Measurements from ENCODE around the gene SLC25A28.
"Not testable (repeated sequence)": the region's sequence is repeated elsewhere in the genome, so short reads cannot be mapped to it uniquely, and the experiment has no call there.

SLC25A28 gene

GRCh38 chr10:99628923-99629624 lies 8.8 kb upstream of the SLC25A28 start:
- DNase-seq = no peak

GRCh38 chr10:99625124-99625523 lies 4.9 kb upstream of the SLC25A28 start:
- not testable (repeated sequence) for DNase-seq

DNA sequence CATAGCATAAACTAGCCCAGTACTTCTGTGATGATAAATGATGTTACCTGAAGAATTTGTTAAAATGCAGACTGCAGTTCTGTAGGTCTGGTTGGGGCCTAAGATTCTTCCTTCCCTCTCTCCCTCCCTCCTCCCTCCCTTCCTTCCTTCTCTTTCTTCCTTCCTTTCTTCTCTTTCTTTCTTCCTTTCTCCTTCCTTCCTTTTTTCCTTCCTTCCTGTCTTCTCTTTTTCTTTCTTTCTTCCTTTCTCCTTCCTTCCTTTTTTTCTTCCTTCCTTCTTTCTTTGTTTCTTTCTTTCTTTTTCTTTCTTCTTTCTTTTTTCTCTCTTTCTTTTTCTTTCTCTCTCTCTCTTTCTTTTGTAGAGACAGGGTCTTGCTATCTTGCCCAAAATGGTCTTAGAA lies 3.7 kb upstream of the SLC25A28 start:
- no peak for DNase-seq

DNA sequence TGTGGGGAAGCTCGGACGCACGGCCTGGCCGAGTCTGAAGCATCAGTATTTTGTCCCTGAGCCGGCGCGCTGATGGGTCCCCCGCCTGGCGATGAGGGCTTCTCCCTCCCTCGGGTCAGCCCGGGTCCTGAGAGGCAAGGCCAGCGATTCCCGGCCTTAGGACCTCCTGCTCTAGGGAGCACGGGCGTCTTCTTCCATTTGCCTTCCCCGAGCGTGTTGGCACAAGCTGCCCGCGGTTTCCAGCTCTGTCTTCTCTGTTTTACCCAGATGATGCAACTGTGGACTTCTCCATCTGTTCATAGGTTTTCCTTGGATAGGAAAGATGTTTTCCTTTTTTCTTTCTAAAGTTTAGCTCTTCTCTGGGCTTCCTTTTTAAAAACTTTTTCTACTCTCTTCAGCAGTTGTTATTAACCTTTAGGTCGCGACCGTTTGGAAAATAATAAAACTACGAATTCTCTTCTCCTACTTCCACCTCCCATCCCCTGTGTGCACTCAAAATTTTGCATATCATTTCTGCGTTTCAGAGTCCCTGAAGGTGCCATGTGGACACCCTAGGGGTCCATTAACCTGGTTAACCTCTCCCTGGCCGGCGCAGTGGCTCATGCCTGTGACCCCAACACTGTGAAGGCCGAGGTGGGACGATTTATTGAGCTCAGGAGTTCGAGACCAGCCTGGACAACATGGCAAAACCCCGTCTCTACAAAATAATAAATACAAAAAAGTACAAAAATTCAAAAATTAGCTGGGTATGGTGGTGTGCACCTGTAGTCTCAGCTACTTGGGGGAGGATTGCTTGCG lies 1.4 kb upstream of the SLC25A28 start:
- DNase-seq = no peak

- DNase-seq = peak; percentile 91
Observed at GRCh38 chr10:99620711-99621453, 643 bp upstream of the SLC25A28 start.

DNA sequence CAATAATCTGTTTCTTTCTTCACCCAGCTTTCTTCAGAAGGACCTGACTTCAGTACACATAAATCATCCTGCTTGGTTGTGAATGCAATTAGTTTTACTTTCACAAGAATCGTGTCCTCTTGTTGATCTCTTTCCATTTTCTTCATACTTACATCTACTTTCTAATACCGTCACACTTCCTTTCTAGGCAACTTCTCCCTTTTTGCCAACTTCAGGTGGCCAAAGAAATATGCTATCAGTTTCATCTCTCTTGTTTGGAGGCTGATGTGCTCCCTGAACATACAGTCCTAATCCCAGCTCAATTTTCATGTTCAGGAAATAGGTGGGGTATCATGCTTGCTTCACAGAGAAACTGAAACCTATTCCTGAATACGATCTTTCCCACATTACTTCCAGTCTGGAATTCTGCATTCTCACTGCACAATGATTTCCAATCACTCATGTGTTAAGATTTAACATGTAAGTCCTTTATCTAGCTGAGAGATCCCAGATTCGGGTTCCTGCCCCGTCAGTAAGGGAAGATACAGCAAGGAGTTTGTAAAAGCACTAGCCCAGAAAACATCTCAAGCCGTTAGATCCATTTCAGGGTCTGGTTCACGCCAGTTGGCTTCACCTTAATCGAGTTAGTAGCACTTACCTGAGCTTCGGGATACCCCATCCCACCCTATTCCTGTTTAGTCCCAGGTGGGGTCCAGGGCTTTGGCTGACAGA lies 994 bp downstream of the SLC25A28 start:
- DNase-seq = no peak

GRCh38 chr10:99617696-99618095 lies 2.5 kb downstream of the SLC25A28 start:
- no peak for DNase-seq

GRCh38 chr10:99615426-99615825 lies 4.8 kb downstream of the SLC25A28 start:
- no peak for DNase-seq

GRCh38 chr10:99612167-99612831 lies 7.9 kb downstream of the SLC25A28 start:
- DNase-seq = peak; percentile 41

DNA sequence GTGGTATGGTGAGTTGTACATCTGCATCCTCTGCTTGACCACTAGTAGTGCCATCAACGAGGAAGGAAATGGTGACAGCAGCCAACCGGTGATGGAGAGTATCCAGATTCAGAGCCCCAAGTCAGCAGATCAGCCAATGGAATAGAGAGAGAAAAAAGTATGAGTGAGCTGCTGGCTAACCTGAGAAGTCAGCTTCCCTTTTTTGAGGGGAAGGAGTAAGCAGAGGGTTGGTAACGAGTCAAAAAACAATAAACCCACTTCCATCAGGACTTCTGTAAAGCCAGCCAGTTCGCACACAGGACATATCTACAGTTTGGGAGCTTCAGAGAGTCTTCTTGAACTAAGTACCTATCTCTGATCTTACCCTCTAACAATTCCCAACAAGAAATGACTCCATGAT lies 8.9 kb downstream of the SLC25A28 start:
- no peak for DNase-seq

DNA sequence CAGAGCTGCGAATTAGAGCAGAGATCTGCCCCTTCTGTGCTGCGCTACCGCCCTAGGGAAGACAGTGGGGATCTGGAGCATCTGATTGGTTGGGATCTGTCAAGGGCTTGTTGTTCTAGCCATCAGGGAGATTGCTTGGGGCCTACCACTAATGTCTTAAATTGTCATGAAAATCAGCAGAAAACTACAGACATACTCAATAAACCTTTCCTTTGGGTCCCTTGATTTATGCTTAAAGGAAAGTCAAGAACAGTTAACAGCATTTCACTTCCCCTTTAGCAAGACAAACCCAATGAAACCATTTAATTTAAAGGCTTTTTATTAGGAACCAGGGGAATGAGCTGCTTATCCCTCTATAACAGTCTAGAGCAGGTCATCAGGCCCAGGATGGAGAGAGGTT lies 10.0 kb downstream of the SLC25A28 start:
- DNase-seq = no peak

DNA sequence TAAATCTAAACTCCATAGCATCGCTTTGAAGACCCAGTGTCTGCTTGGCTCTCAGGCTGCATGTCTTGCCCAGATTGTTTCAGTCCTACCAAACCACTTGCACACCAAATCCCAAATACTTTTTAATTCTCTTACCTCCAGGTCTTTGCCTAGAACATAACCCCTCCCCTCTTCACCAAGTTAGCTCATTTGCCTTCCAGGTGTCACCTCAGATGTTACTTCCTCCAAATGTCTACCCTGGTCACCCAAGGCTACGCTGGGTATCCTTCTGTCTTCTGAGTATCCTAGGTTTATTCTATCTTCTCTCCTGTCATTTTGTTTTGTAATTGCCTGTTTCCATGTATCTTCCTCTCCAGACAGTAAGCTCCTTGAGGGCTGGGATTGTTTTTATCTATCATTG lies 11.1 kb downstream of the SLC25A28 start:
- DNase-seq = no peak

DNA sequence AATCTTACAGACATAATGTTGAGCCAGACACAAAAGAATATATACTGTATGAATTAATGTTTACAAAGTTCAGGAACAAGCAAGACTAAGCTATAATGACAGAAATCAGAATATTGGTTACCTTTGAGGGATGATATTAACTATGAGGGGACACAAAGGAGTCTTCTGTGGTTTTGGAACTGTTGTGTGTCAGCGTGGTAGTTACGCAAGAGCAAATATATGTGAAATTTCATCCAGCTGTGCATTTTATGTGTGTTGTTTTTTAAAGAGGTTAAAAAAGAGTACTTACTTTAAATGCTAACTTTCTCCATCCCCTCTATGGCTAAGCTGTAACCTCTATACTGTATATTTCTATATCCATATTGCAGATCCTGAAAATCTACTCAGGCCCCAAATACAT lies 14.9 kb downstream of the SLC25A28 start:
- no peak for DNase-seq

- DNase-seq = no peak
Observed at GRCh38 chr10:99604862-99605261, 15.4 kb downstream of the SLC25A28 start.

GRCh38 chr10:99598781-99599509 lies 21.3 kb downstream of the SLC25A28 start:
- no peak for DNase-seq

GRCh38 chr10:99598011-99598410 lies 22.2 kb downstream of the SLC25A28 start:
- no peak for DNase-seq

- DNase-seq = not testable (repeated sequence)
Observed at GRCh38 chr10:99596708-99597107, 23.5 kb downstream of the SLC25A28 start.

GRCh38 chr10:99595770-99596465 lies 24.3 kb downstream of the SLC25A28 start:
- DNase-seq = no peak

DNA sequence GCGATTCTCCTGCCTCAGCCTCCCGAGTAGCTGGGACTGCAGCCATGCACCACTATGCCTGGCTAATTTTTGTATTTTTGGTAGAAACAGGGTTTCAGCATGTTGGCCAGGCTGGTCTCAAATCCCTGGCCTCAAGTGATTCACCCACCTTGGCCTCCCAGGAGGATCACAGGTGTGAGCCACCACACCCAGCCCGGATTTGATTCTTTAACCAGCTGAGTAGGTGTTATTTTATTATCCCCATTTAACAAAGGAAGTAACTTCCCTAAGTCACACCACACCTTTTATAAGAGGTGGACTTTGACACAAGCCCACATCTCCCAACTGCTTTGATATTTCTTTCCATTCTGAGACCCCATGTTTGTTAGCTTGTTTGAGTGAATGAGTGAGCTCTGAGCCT lies 25.0 kb downstream of the SLC25A28 start:
- DNase-seq = no peak

- no peak for DNase-seq
Observed at GRCh38 chr10:99593312-99593711, 26.9 kb downstream of the SLC25A28 start.

DNA sequence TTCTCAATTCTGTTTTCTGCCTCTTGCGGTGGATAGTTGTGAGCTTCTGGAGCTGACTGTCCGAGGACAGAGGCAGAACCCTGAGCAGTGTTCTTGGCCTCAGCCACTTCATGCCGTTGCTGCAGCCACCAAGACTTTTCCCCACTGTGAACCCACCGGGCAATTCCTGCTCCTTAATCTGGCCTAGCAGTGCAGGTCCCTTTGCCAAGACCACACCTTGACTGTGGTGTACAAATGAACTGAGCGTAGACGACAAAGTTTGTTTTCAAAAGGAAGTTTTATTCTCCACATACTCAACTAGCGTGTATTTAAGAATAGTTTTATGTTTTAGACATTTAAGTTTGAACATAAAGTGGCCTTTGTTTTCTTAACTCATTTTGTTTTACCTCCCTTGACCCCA lies 29.4 kb downstream of the SLC25A28 start:
- no peak for DNase-seq

All from stimulated activated CD4-positive, alpha-beta T cell treated with anti-CD3 and anti-CD28 coated beads, Interleukin-4, amount 100 ng/mL, for 24 hours (primary cell).